ENCODE results near the gene ADD1.

Gene ADD1

GRCh38 chr4:2924765-2925301 lies 81.2 kb downstream of the ADD1 start:
- DNase-seq = no peak

- DNase-seq = no peak
These were observed 81.9 kb downstream of the ADD1 start for GRCh38 chr4:2925496-2925895.

- DNase-seq = no peak
These were observed 82.6 kb downstream of the ADD1 start for GRCh38 chr4:2925931-2926860.

DNA sequence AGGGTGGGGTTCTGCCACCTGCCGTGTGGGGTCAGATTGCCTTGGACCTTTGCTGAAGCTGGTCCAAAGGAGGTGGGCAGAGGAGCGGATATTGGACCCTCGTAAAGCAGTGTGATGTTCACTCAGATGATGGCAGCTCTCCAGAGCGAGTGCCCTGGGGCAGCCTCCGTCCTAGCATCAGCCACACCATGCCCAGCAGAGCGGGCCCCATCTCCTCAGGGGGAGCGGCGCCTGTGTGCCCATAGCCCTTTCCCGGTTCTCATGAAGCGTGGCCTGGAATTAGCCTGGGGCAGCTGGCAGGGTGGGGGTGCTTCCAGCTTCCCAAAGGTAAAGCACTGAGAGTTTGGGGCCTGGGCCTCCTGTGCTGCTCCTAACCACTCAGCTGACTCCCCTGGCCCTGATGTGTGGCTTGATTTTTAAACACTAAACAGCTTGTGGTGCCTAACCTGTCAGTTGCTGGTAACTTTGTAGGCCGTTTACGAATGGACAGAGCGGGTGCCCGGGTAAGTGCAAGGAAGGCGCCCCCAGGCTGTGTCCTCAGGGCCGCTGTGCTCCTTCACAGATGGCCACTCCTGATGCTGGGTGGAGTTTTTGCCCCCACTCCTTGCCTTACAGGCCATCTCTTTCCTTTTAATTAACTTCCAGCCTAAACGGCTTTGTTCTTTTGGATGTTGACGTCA lies 83.5 kb downstream of the ADD1 start:
- no peak for DNase-seq

DNA sequence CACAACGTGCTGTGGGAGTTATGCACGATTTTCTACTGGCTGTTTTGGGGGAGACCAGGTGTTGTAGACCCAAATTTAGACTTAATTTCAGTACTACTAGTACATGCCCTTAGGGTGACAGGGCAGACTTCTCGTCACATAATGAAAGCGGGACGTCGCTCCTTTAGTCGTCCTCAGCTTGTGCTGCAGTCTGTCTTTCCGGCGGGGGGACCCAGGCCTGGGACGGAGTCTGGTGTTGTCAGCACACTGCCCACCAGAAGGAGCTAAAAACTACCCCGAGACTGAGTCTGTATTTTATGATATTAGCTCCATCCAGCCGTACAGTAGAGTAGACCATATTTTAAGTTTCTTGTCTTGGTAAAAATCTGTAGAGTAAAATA lies 84.0 kb downstream of the ADD1 start:
- no peak for DNase-seq

DNA sequence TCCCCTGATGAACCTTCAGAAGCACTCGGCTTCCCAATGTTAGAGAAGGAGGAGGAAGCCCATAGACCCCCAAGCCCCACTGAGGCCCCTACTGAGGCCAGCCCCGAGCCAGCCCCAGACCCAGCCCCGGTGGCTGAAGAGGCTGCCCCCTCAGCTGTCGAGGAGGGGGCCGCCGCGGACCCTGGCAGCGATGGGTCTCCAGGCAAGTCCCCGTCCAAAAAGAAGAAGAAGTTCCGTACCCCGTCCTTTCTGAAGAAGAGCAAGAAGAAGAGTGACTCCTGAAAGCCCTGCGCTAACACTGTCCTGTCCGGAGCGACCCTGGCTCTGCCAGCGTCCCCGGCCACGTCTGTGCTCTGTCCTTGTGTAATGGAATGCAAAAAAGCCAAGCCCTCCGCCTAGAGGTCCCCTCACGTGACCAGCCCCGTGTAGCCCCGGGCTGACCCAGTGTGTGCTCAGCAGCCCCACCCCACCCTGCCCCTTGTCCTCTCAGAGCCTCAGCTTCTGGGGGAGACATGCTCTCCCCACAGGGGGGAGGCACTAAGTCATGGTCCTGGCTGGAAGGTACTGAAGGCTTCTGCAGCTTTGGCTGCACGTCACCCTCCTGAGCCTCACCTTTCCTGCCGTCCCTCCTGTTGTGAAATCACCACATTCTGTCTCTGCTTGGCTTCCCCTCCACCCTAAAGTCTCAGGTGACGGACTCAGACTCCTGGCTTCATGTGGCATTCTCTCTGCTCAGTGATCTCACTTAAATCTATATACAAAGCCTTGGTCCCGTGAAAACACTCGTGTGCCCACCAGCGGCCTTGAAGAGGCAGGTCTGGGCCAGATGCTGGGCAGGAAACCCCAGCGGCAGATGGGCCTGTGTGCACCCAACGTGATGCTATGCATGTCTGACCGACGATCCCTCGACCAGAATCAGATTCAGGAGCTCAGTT lies 84.9 kb downstream of the ADD1 start:
- no peak for DNase-seq

DNA sequence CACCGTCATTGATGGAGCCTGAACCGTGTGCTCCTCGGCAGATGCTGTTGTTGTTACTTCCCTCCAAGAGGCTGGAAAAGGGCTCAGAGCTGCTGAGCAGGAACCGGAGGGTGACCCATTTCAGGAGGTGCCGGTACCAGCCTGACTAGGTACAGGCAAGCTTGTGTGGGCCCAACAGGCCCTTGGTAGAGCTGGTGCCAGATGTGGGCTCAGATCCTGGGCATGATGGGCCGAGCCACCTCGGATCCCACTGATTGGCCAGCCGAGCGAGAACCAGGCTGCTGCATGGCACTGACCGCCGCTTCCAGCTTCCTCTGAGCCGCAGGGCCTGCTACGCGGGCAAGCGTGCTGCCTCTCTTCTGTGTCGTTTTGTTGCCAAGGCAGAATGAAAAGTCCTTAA lies 85.8 kb downstream of the ADD1 start:
- no peak for DNase-seq

GRCh38 chr4:2930135-2930757 lies 86.6 kb downstream of the ADD1 start:
- DNase-seq = peak; percentile 15

- DNase-seq = peak; percentile 28
These were observed 87.3 kb downstream of the ADD1 start for GRCh38 chr4:2930758-2931511.

DNA sequence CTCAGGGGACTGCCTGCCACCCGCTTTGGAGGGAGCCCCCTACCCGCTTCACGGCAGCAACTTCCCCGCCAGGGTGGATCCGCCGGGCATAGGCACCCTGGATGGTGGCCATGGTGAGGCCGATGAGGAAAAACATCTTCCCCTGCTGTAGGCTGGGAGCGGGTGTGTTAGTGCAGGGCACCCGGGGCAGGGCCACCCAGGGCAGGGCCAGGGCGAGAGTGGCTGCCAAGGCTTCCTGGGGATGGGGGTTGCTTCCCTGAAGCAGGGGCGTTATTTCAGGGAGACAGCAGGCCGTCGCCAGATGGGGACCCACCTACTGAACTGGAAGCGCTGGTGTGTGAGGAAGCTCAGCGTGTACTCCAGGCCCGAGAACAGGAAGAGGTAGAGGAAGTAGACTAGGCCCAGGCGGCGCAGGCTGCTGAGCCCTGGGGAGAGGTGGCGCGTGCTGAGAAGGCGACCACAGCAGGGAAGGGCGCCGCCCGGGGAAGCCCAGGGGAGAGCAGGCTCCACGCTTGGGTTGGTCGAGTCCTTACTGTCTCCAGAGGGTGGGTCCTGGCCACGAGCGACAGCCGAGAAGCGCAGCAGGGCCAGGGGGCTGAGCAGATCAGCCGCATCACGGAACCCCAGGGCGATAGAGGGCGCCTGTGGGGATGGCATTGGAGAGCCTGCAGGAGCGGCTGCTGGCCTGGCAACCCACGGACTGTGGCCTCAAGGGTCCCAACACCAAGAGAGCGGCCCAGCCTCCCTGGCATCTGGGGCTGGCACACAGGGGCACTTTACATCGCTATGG lies 88.1 kb downstream of the ADD1 start:
- no peak for DNase-seq

- DNase-seq = no peak
These were observed 88.8 kb downstream of the ADD1 start for GRCh38 chr4:2932321-2932950.

GRCh38 chr4:2932951-2933565 lies 89.4 kb downstream of the ADD1 start:
- DNase-seq = no peak

DNA sequence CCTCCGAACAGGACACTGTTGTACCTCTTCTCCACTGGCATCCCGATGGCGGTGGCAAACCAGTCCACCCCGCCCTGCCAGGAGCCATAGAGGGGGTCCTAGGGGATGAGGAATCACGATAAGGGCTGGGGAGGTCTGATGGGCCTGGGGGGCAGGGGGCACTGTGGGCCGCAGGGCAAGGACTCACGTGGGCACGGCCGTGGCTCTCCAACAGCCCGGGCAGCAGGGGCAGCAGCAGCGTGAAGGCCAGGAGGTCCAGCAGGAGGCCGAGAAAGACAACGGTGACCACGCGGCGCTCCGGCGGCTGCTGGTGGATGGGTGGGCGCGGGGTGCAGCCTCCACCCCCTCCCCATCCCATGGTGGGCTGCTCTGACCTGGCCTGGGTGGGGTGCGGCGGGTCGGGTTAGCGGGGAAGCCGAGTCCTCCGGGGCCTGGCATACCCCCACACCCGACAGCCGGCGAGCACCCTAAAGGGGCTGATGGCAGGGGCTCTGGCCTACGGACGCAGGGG lies 90.0 kb downstream of the ADD1 start:
- DNase-seq = no peak

DNA sequence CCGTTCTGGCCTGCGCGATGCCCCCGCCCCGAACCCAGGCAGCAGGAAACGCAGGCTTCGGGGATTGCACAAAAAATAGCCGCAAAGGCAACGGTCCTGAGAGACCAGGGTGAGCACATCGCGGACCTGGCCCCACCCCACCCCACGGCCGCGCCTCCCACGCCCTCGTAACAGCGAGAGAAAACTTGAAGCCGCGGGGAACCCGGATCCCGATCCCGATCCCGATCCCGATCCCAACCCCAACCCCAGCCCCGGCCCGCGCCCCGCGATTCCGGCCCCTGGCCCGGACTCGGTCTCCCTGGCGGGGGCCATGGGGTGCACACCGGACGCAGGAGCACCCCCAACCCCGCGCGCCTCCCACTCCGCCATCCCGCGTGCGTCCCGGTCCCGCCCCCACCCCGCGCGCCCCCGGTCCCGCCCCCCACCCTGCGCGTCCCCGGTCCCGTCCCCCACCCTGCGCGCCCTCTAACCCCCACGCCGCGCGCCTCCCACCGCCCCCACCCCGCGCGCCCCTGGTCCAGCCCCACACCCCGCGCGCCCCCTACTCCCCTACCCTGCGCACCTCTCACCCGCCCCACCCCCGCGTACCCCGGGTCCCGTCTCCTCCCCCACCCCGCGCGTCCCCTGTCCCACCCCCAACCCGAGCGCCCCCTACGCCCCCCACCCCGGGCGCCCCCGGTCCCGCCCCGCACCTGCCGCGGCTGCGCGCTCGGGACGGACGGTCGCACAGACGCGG lies 90.6 kb downstream of the ADD1 start:
- no peak for DNase-seq

DNA sequence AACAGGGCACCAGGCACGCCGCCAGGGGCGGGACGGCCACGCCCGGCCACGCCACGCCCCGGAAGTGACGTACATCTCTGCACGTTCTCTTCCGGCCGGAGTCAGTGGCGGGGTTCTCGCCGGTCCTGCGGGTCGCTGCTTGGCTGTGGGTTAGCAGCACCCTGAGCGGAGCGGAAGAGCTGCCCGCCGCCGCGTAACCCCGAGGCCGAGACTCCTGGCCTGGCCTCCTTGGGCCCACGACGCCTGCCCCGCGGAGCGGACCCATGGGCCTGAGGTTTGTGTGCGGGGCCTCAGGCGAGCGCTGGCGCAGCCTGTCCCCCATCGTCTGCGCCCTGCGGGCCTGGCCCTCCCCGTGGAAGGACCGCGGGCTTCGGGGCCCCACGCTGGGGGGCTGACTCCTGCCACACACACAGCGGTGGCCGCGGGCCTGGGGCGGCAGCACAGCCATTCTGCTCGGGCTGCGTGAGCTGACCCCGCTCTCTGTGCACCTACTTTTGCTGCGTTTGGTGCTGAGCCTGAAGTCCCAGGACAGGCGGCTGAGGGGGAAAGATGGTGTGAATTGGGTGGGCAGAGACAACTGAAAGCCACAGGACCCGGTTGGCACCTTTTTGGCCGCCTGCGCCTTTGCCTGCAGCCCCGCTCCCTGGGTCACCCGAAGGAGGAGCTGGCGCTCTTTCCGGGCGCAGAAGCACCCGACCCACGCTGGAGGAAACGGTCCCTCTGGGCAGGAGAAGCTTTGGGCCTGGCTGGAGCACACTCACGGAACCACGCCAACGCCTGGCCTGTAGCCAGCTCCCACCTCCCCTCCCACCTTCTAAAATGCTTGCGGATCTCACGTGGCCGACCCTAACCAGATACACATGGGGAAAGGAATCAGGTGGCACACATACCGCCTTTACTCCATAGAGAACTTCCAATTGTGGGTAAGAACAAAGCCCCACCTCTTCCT lies 91.4 kb downstream of the ADD1 start:
- peak; percentile 32 for DNase-seq

DNA sequence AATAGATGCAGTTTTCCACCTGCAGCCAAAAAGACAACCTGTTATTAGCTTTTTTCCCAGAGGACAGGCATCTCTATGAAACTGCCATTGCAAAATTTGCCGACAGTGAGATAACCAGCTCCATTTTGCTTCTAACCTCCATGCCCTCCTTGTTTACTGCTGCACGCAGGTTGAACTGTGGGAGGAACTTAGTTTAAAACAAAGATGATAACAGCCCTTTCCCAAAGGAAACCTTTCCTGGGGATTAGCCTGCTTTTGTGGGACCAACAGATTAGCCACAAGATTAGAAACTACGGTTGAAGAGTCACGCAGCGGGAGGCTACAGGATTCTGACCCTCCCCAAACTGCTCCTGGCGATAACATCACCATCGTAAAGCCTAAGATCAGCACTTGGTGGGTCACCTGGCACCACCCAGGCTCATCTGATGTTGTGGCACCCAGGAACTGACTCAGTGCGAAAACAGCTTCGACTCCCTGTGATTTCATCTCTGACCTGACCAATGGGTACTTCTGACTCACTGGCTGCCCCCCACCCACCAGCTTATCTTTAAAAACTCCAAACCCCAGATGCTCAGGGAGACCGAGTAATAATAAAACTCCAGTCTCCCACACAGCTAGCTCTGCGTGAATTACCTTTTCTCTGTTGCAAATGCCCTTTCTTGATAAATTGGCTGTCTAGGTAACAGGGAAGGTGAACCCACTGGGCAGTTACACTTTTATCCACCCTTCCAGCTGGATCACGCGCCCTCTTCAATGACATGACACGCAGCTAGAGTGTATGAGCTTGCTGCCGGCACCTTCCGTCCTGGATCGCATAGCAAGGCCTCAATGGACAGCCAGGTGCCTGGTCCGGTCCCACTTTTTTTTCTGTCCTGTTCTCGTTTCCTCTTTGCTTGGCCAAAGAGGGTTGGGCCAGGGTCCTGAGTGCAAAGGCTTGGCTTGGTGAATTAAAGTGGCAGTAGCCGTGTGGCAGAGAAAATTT lies 92.4 kb downstream of the ADD1 start:
- no peak for DNase-seq
